Thyroid gland (tissue), 4 donors: ENCODE results near the gene TAF5.

Experiments
- POLR2A ChIP-seq, 2 donors: fragments of 450-650 bp; IDR thresholded peaks; one replicate each; pipeline ENCODE4 v1.6.1; 2017; ENCODE audit warnings: antibody characterized with exemption in 2 of 2, mild to moderate bottlenecking in 2 of 2, moderate library complexity in 1 of 2
- TF ChIP-seq, protein P1 (sequence below), 6 experiments: fragments of 200-600 bp in 3 of 6; fragments of 450-650 bp in 3 of 6; sonication (generic) in 3 of 6; IDR thresholded peaks; one replicate each; pipeline ENCODE4 v1.5.1; 2016 to 2019; ENCODE audit warnings: antibody characterized with exemption in 6 of 6, mild to moderate bottlenecking in 2 of 6, inconsistent platforms in 1 of 6, moderate library complexity in 1 of 6

DNA sequence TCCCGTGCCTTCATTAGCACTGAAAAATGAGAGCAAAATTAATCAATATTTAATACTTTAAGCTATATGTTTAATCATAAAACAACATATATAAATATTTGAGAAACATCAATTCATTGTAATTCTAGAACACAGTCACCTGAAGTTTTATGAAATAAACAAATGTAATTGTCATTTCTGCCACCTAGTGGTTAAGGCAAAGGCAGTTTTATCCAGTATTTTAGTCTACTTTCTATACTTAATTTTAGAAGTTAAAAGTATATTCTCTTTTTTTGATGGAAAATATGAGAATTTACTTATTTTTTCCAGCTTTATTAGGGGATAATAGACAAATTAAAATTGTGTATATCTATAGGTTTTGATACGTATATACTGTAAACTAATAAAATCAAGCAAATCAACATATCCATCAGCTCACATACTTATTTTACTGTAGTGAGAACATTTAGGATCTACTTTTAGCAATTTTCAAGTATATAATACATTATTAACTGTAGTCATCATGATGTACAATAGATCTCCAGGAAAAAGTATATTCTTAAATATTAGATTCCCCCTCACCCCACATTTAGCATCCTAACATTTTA is 33.7 kb upstream of the TAF5 start:
- TF ChIP-seq, protein P1, sequence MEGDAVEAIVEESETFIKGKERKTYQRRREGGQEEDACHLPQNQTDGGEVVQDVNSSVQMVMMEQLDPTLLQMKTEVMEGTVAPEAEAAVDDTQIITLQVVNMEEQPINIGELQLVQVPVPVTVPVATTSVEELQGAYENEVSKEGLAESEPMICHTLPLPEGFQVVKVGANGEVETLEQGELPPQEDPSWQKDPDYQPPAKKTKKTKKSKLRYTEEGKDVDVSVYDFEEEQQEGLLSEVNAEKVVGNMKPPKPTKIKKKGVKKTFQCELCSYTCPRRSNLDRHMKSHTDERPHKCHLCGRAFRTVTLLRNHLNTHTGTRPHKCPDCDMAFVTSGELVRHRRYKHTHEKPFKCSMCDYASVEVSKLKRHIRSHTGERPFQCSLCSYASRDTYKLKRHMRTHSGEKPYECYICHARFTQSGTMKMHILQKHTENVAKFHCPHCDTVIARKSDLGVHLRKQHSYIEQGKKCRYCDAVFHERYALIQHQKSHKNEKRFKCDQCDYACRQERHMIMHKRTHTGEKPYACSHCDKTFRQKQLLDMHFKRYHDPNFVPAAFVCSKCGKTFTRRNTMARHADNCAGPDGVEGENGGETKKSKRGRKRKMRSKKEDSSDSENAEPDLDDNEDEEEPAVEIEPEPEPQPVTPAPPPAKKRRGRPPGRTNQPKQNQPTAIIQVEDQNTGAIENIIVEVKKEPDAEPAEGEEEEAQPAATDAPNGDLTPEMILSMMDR (IDR thresholded peaks at IDR 0.05): peak in 5 of 6 experiments; percentile 28 to 59 (median 44)
- TF ChIP-seq POLR2A (IDR thresholded peaks at IDR 0.05): no peak
